Liver (tissue), 9 donors: Measurements from ENCODE around the gene RELT. TPM values are rescaled to one million over a fixed set of nuclear protein-coding genes. Genes with fewer than 3 reads are reported as not detected.

ENCODE experiments used
- DNase-seq: peaks from one replicate; pipeline ENCODE4 v3.0.0-alpha.2; 2017; ENCODE audit warnings: low spot score
- H3K27ac ChIP-seq, 2 donors: one replicate each; pipeline ENCODE4 v1.7.0; 2013; ENCODE audit warnings: inconsistent platforms in 2 of 2, low read length in 2 of 2, control low read depth in 1 of 2, low read depth in 1 of 2, mild to moderate bottlenecking in 1 of 2
- H3K27me3 ChIP-seq, 4 donors: one replicate each; pipeline versions ENCODE4 v1.6.1 to v1.7.0; 2013; ENCODE audit warnings: low read length in 3 of 4, inconsistent platforms in 1 of 4, mild to moderate bottlenecking in 1 of 4, moderate library complexity in 1 of 4; ENCODE audit not compliant: control insufficient read depth in 4 of 4, insufficient read depth in 4 of 4
- H3K36me3 ChIP-seq, 4 donors: one replicate each; pipeline versions ENCODE4 v1.6.1 to v1.7.0; 2013; ENCODE audit warnings: low read length in 3 of 4, mild to moderate bottlenecking in 3 of 4, low read depth in 1 of 4, moderate library complexity in 1 of 4; ENCODE audit not compliant: control insufficient read depth in 4 of 4, insufficient read depth in 3 of 4
- H3K4me1 ChIP-seq, 4 donors: one replicate each; pipeline versions ENCODE4 v1.6.1 to v1.7.0; 2013; ENCODE audit warnings: low read length in 3 of 4, mild to moderate bottlenecking in 3 of 4, moderate library complexity in 1 of 4; ENCODE audit not compliant: control insufficient read depth in 4 of 4, insufficient read depth in 4 of 4
- H3K4me3 ChIP-seq, 3 donors: one replicate each; pipeline versions ENCODE4 v1.6.1 to v1.7.0; 2013; ENCODE audit warnings: low read length in 3 of 3, control low read depth in 1 of 3, low read depth in 1 of 3, mild to moderate bottlenecking in 1 of 3
- H3K9ac ChIP-seq, 2 donors: one replicate each; pipeline ENCODE4 v1.7.0; 2013; ENCODE audit warnings: low read length in 2 of 2, mild to moderate bottlenecking in 2 of 2, moderate library complexity in 2 of 2, control low read depth in 1 of 2, low read depth in 1 of 2
- H3K9me3 ChIP-seq, 4 donors: one replicate each; pipeline versions ENCODE4 v1.6.1 to v1.7.0; 2013; ENCODE audit warnings: low read length in 3 of 4; ENCODE audit not compliant: control insufficient read depth in 4 of 4
- EGR1 ChIP-seq, 2 donors: IDR thresholded peaks; 2 replicates each; pipeline ENCODE4 v1.6.1; 2016 to 2018; ENCODE audit warnings: antibody characterized with exemption in 2 of 2, low read depth in 2 of 2
- FOXA1 ChIP-seq: IDR thresholded peaks from 2 replicates; pipeline ENCODE4 v1.6.1; 2016; ENCODE audit warnings: antibody characterized with exemption
- FOXA2 ChIP-seq: IDR thresholded peaks from 2 replicates; pipeline ENCODE4 v1.6.1; 2016; ENCODE audit warnings: antibody characterized with exemption
- GABPA ChIP-seq, 2 donors: IDR thresholded peaks in 1 of 2; conservative IDR thresholded peaks in 1 of 2; 2 replicates each; pipeline ENCODE4 v1.6.1; 2016; ENCODE audit warnings: antibody characterized with exemption in 2 of 2, mild to moderate bottlenecking in 1 of 2, moderate library complexity in 1 of 2
- HNF4A ChIP-seq, 2 donors: conservative IDR thresholded peaks; 2 replicates each; pipeline ENCODE4 v1.6.1; 2016; ENCODE audit warnings: antibody characterized with exemption in 2 of 2, mild to moderate bottlenecking in 2 of 2
- HNF4G ChIP-seq: IDR thresholded peaks from 2 replicates; pipeline ENCODE4 v1.6.1; 2016; ENCODE audit warnings: antibody characterized with exemption
- JUND ChIP-seq, 2 donors: IDR thresholded peaks; 2 replicates each; pipeline ENCODE4 v1.6.1; 2016; ENCODE audit warnings: antibody characterized with exemption in 2 of 2
- RAD21 ChIP-seq, 2 donors: IDR thresholded peaks; 2 replicates each; pipeline ENCODE4 v1.6.1; 2016; ENCODE audit warnings: antibody characterized with exemption in 2 of 2, mild to moderate bottlenecking in 2 of 2
- SP1 ChIP-seq: IDR thresholded peaks from 2 replicates; pipeline ENCODE4 v1.6.1; 2018; ENCODE audit warnings: antibody characterized with exemption, mild to moderate bottlenecking
- TAF1 ChIP-seq: conservative IDR thresholded peaks from 2 replicates; pipeline ENCODE4 v1.6.1; 2016; ENCODE audit warnings: antibody characterized with exemption, mild to moderate bottlenecking
- WGBS: extraction: QIAGEN DNeasy Blood & Tissue Kit; methylation state at CpG from one replicate; pipeline ENCODE4 v1.1.7; 2013; 5-methylcytosine and 5-hydroxymethylcytosine counted together
- polyA plus RNA-seq, 2 donors: library from polyadenylated mRNA; stranded (reverse) in 1 of 2; unstranded in 1 of 2; fragments of 200-250 nt in 1 of 2; fragments of >200 nt in 1 of 2; fragmentation: Nextera tagmentation in 1 of 2; extraction: Ambion mirVana in 1 of 2; gene quantifications; one replicate each; pipeline versions ENCODE4 v1.2.1 to v1.2.3, GENCODE V29; 2013 to 2015
- total RNA-seq, 2 donors: library from RNA; depleted of rRNA; stranded (reverse); fragments of >200 nt; gene quantifications; one replicate each; pipeline ENCODE4 v1.2.3, GENCODE V29; 2014
- TF ChIP-seq, protein P1 (sequence below): IDR thresholded peaks from 2 replicates; pipeline ENCODE4 v1.6.1; 2016; ENCODE audit warnings: antibody characterized with exemption
- TF ChIP-seq, protein P2 (sequence below): IDR thresholded peaks from 2 replicates; pipeline ENCODE4 v1.6.1; 2016; ENCODE audit warnings: antibody characterized with exemption
- TF ChIP-seq, protein P3 (sequence below): fragments of 150-350 bp; IDR thresholded peaks from 2 replicates; pipeline ENCODE4 v1.5.1; 2017; ENCODE audit warnings: improper control_type of control experiment, low read depth, low read length; ENCODE audit not compliant: missing input control
- TF ChIP-seq, protein P4 (sequence below): IDR thresholded peaks from 2 replicates; pipeline ENCODE4 v1.6.1; 2016; ENCODE audit warnings: antibody characterized with exemption, mild to moderate bottlenecking
- donor health status: healthy.
- donor health status: healthy.
- donor health status: healthy.
- donor health status: healthy.
- donor health status: healthy.

The RELT gene
- total and polyA plus RNA-seq, 4 donors, result 0.21 to 8.0 (median 2.3) TPM

DNA sequence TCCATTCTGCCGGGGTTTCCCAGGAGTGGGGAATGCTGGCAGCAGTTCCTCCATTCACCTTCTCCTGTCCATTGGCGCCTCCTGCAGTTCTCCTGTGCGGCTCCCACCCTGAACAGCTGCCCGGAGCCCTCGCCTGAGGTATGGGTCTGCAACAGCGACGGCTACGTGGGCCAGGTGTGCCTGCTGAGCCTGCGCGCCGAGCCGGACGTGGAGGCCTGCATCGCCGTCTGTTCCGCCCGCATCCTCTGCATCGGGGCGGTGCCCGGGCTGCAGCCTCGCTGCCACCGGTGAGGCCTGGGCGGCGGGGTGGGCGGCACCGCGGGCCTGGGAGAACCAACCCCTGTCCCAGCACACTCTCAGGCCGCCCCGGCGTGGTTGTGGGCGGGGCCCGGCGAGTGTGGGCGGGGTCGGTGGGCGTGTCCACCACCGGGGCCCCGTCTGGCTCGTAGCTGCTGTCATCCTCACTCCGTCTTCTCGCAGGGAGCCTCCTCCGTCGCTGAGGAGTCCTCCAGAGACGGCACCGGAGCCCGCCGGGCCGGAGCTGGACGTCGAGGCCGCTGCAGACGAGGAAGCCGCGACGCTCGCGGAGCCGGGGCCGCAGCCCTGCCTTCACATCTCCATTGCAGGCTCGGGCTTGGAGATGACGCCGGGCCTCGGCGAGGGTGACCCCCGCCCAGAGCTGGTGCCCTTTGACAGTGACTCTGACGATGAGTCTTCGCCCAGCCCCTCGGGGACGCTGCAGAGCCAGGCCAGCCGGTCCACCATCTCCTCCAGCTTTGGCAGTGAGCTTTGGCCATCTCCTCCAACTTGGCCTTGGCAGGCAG, 14.0 kb upstream of the RELT start:
- Histone ChIP-seq H3K36me3 (no peaks in the 10 kb centered on the region), H3K27me3 (no peaks in the 10 kb centered on the region), H3K27ac (no peak overlapping the region), H3K4me1 (no peaks in the 10 kb centered on the region), H3K9ac (no peak overlapping the region), H3K9me3 (no peaks in the 10 kb centered on the region), H3K4me3 (no peak overlapping the region)
- no peak for DNase-seq
- 85% methylated on average over 70 of the region's 70 CpGs for WGBS
- no peak for TF ChIP-seq RAD21 (IDR thresholded peaks at IDR 0.05)
- no peak for TF ChIP-seq SP1
- TF ChIP-seq, protein P1, sequence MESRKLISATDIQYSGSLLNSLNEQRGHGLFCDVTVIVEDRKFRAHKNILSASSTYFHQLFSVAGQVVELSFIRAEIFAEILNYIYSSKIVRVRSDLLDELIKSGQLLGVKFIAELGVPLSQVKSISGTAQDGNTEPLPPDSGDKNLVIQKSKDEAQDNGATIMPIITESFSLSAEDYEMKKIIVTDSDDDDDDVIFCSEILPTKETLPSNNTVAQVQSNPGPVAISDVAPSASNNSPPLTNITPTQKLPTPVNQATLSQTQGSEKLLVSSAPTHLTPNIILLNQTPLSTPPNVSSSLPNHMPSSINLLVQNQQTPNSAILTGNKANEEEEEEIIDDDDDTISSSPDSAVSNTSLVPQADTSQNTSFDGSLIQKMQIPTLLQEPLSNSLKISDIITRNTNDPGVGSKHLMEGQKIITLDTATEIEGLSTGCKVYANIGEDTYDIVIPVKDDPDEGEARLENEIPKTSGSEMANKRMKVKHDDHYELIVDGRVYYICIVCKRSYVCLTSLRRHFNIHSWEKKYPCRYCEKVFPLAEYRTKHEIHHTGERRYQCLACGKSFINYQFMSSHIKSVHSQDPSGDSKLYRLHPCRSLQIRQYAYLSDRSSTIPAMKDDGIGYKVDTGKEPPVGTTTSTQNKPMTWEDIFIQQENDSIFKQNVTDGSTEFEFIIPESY, result no peak
- TF ChIP-seq, protein P2, sequence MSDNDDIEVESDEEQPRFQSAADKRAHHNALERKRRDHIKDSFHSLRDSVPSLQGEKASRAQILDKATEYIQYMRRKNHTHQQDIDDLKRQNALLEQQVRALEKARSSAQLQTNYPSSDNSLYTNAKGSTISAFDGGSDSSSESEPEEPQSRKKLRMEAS, result no peak
- TF ChIP-seq EGR1 (IDR thresholded peaks at IDR 0.05; ENCODE audit: low read depth in 2 of 2), result no peak
- TF ChIP-seq JUND (IDR thresholded peaks at IDR 0.05), result no peak
- TF ChIP-seq, protein P3, sequence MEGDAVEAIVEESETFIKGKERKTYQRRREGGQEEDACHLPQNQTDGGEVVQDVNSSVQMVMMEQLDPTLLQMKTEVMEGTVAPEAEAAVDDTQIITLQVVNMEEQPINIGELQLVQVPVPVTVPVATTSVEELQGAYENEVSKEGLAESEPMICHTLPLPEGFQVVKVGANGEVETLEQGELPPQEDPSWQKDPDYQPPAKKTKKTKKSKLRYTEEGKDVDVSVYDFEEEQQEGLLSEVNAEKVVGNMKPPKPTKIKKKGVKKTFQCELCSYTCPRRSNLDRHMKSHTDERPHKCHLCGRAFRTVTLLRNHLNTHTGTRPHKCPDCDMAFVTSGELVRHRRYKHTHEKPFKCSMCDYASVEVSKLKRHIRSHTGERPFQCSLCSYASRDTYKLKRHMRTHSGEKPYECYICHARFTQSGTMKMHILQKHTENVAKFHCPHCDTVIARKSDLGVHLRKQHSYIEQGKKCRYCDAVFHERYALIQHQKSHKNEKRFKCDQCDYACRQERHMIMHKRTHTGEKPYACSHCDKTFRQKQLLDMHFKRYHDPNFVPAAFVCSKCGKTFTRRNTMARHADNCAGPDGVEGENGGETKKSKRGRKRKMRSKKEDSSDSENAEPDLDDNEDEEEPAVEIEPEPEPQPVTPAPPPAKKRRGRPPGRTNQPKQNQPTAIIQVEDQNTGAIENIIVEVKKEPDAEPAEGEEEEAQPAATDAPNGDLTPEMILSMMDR, result no peak
- no peak for TF ChIP-seq HNF4A (conservative IDR thresholded peaks at IDR 0.05)
- no peak for TF ChIP-seq HNF4G
- no peak for TF ChIP-seq FOXA2
- no peak for TF ChIP-seq FOXA1
- TF ChIP-seq, protein P4, sequence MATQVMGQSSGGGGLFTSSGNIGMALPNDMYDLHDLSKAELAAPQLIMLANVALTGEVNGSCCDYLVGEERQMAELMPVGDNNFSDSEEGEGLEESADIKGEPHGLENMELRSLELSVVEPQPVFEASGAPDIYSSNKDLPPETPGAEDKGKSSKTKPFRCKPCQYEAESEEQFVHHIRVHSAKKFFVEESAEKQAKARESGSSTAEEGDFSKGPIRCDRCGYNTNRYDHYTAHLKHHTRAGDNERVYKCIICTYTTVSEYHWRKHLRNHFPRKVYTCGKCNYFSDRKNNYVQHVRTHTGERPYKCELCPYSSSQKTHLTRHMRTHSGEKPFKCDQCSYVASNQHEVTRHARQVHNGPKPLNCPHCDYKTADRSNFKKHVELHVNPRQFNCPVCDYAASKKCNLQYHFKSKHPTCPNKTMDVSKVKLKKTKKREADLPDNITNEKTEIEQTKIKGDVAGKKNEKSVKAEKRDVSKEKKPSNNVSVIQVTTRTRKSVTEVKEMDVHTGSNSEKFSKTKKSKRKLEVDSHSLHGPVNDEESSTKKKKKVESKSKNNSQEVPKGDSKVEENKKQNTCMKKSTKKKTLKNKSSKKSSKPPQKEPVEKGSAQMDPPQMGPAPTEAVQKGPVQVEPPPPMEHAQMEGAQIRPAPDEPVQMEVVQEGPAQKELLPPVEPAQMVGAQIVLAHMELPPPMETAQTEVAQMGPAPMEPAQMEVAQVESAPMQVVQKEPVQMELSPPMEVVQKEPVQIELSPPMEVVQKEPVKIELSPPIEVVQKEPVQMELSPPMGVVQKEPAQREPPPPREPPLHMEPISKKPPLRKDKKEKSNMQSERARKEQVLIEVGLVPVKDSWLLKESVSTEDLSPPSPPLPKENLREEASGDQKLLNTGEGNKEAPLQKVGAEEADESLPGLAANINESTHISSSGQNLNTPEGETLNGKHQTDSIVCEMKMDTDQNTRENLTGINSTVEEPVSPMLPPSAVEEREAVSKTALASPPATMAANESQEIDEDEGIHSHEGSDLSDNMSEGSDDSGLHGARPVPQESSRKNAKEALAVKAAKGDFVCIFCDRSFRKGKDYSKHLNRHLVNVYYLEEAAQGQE, result no peak
- TF ChIP-seq TAF1, result no peak

DNA sequence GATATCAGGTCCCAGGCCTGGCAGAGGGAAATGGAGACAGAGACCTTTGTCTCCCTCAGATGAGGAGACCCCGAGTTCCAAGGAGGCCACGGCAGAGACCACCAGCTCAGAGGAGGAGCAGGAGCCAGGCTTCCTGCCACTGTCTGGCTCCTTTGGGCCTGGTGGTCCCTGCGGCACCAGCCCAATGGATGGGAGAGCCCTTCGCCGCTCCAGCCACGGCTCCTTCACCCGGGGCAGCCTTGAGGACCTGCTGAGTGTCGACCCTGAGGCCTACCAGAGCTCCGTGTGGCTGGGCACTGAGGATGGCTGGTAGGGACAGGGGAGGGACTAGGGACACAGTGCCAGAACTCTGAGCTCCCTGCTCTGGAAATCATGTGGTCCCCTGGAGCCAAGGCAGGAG, 13.1 kb upstream of the RELT start:
- Histone ChIP-seq H3K9ac (no peak overlapping the region), H3K27ac (no peak overlapping the region), H3K4me3 (no peak overlapping the region), H3K4me1 (no peaks in the 10 kb centered on the region), H3K36me3 (no peaks in the 10 kb centered on the region), H3K27me3 (no peaks in the 10 kb centered on the region), H3K9me3 (no peaks in the 10 kb centered on the region)
- TF ChIP-seq FOXA1 (no peak), TAF1 (no peak), HNF4G (no peak), HNF4A (conservative IDR thresholded peaks at IDR 0.05) (no peak), GABPA (IDR thresholded peaks at IDR 0.05 in 1 of 2, conservative IDR thresholded peaks at IDR 0.05 in 1 of 2) (no peak), EGR1 (IDR thresholded peaks at IDR 0.05; ENCODE audit: low read depth in 2 of 2) (no peak)
- no peak for DNase-seq
- WGBS, result 95% methylated on average over 9 of the region's 9 CpGs
